ENCODE results near the gene RGS6. TPM values are rescaled to one million over a fixed set of nuclear protein-coding genes. Genes with fewer than 3 reads are reported as not detected.

The RGS6 gene
- total RNA-seq, 1 experiment from 2014 or later = not detected

DNA sequence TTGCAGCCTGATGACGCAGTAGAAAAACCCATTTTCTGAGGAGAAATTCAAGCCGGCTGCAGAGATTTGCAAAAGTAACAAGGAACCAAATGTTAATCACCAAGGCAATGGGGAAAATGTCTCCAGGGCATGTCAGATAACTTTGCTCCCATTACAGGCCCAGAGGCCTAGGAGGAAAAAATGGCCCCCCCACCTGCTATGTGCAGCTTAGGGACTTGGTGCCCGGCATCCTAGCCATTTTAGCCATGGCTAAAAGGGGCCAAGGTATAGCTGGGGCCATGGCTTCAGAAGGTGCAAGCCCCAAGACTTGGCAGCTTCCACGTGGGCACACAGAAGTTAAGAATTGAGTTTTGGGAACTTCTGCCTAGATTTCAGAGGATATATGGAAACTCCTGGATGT is 351.9 kb downstream of the RGS6 start:
- no peaks in the 10 kb centered on the region for H3K4me1 Mint-ChIP-seq (ENCODE audit: insufficient read depth, unreplicated experiment)
- TF ChIP-seq, protein P1, sequence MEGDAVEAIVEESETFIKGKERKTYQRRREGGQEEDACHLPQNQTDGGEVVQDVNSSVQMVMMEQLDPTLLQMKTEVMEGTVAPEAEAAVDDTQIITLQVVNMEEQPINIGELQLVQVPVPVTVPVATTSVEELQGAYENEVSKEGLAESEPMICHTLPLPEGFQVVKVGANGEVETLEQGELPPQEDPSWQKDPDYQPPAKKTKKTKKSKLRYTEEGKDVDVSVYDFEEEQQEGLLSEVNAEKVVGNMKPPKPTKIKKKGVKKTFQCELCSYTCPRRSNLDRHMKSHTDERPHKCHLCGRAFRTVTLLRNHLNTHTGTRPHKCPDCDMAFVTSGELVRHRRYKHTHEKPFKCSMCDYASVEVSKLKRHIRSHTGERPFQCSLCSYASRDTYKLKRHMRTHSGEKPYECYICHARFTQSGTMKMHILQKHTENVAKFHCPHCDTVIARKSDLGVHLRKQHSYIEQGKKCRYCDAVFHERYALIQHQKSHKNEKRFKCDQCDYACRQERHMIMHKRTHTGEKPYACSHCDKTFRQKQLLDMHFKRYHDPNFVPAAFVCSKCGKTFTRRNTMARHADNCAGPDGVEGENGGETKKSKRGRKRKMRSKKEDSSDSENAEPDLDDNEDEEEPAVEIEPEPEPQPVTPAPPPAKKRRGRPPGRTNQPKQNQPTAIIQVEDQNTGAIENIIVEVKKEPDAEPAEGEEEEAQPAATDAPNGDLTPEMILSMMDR (IDR thresholded peaks at IDR 0.05; ENCODE audit: unreplicated experiment) = no peak
- peaks cover 18% of the 10 kb centered on the region for H3K27me3 Mint-ChIP-seq (ENCODE audit: insufficient read depth, unreplicated experiment)
- no peaks in the 10 kb centered on the region for H3K36me3 Mint-ChIP-seq (ENCODE audit: insufficient read depth, unreplicated experiment)
- no peak overlapping the region for H3K4me3 Mint-ChIP-seq (ENCODE audit: unreplicated experiment)
- no peak for DNase-seq (ENCODE audit: unreplicated experiment)
- H3K9me3 Mint-ChIP-seq (ENCODE audit: unreplicated experiment) = peaks cover 16% of the 10 kb centered on the region
- BruUV-seq (replicated peaks) = no TSS peak
- H3K27ac Mint-ChIP-seq (ENCODE audit: low read depth, unreplicated experiment) = no peak overlapping the region
- intact Hi-C loops (cut with micrococcal nuclease) = no loop called here
- CTCF ChIA-PET = interaction anchor here (1.0 kb wide), 1 partner anchor 261 kb away, joined by 3 read pairs; no protein-coding TSS in a partner anchor
- POLR2A ChIA-PET = interaction anchor here (0.8 kb wide), 1 partner anchor 10 kb away, joined by 3 read pairs; no protein-coding TSS in a partner anchor

DNA sequence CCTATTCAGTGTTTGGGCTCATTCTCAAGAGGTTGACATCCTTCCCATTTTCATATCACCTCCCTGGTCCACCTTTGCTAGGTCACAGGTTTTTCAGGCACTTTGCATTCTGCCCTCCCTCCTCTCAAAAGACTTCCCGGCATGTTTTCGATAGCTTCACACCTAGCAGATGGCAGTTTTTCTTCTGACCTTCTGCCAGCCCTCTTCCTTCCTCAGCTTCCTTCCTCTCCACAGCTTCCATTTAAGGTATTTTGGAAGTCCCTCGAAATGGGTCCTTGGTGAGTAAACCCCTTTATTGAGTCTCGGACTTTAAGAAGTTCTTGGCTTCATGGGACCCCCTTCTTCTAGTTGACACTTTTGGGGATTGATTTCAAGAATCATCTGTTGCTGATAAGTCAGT is 358.0 kb downstream of the RGS6 start:
- CTCF ChIA-PET = interaction anchor here (1.0 kb wide), 1 partner anchor 266 kb away, joined by 3 read pairs; no protein-coding TSS in a partner anchor
- Mint-ChIP-seq H3K36me3 (ENCODE audit: insufficient read depth, unreplicated experiment) (no peaks in the 10 kb centered on the region), H3K4me3 (ENCODE audit: unreplicated experiment) (no peak overlapping the region), H3K9me3 (ENCODE audit: unreplicated experiment) (peaks cover 5% of the 10 kb centered on the region), H3K27me3 (ENCODE audit: insufficient read depth, unreplicated experiment) (peaks cover 56% of the 10 kb centered on the region), H3K27ac (ENCODE audit: low read depth, unreplicated experiment) (no peak overlapping the region), H3K4me1 (ENCODE audit: insufficient read depth, unreplicated experiment) (no peaks in the 10 kb centered on the region)
- intact Hi-C loops (cut with micrococcal nuclease) = loop anchor here (10.0 kb wide), 1 partner anchor 355 kb away; the partner anchor contains the start of gene RGS6
- no TSS peak for BruUV-seq (replicated peaks)
- TF ChIP-seq, protein P1 (IDR thresholded peaks at IDR 0.05; ENCODE audit: unreplicated experiment) = no peak
- POLR2A ChIA-PET = no interaction called here
- no peak for DNase-seq (ENCODE audit: unreplicated experiment)

DNA sequence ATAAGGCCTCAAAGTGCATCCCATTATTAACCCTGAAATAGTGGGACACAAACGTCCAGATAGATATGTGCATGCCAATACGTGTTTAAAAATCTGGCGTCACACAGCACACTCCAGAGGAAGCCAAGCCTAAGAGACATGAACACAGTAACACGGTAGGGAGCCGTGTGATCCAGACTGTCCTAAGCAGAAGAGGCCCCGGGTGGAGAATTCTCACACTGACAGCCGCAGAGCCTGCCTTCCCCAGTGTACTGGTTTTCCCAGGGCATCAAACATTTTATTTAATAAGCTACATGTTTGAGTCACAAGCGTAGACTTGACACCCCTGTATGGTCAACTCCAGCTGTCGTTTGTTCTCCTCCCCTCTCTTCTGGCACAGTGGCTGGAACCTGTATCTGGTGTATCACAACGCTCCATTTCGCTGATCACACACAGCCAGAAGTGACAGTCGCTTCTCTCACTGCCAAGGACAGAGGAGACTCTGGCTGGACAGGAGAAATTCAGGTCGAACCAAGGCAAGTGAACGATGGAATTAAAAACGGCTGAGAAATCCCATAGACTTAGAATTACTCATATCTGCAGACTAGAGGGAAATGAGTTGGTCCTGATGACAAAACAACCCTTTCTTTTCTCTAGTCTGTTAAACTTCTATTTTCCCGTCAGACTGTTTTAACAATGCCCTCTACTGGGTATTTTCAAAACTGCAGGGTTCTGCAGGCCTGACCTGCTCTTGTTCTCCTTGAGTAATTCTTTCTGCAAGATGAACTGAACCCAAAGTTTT is 359.9 kb downstream of the RGS6 start:
- H3K9me3 Mint-ChIP-seq (ENCODE audit: unreplicated experiment) = no peaks in the 10 kb centered on the region
- no peaks in the 10 kb centered on the region for H3K36me3 Mint-ChIP-seq (ENCODE audit: insufficient read depth, unreplicated experiment)
- peak; percentile 61 for DNase-seq (ENCODE audit: unreplicated experiment)
- intact Hi-C loops (cut with micrococcal nuclease) = loop anchor here (1.0 to 10.0 kb wide), 4 partner anchors 128 to 571 kb away; partner anchors contain the start of gene RGS6
- TF ChIP-seq, protein P1 (IDR thresholded peaks at IDR 0.05; ENCODE audit: unreplicated experiment) = peak; percentile 70
- peaks cover 56% of the 10 kb centered on the region for H3K27me3 Mint-ChIP-seq (ENCODE audit: insufficient read depth, unreplicated experiment)
- H3K4me1 Mint-ChIP-seq (ENCODE audit: insufficient read depth, unreplicated experiment) = no peaks in the 10 kb centered on the region
- POLR2A ChIA-PET = interaction anchor here (0.6 kb wide), 1 partner anchor 17 kb away, joined by 3 read pairs; no protein-coding TSS in a partner anchor
- CTCF ChIA-PET = interaction anchor here (0.6 to 2.4 kb wide), 13 partner anchors 12 to 1139 kb away, joined by 3 to 9 read pairs (median 3); no protein-coding TSS in a partner anchor
- no peak overlapping the region for H3K4me3 Mint-ChIP-seq (ENCODE audit: unreplicated experiment)
- H3K27ac Mint-ChIP-seq (ENCODE audit: low read depth, unreplicated experiment) = no peak overlapping the region
- BruUV-seq (replicated peaks) = no TSS peak

DNA sequence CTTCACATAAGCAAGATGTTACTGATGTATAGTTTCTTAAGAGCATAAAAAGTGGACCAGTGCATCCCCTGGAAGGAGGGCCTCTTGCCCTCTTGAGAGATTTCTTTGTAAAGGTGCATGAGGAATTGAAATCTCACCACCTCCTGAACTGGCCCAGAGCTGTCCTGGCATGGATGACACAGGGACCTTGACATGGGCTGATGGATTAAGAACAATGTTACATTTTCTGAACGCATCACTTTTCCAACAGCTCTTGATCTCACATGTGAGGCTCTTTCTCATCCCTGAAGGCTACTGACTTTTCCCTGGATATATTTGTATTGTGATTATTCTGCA is 360.4 kb downstream of the RGS6 start:
- no TSS peak for BruUV-seq (replicated peaks)
- H3K4me1 Mint-ChIP-seq (ENCODE audit: insufficient read depth, unreplicated experiment) = no peaks in the 10 kb centered on the region
- no peak for DNase-seq (ENCODE audit: unreplicated experiment)
- ChIA-PET POLR2A (no interaction called here), CTCF (interaction anchor here (0.6 to 2.4 kb wide), 7 partner anchors 13 to 987 kb away, joined by 3 to 9 read pairs (median 4); no protein-coding TSS in a partner anchor)
- H3K27ac Mint-ChIP-seq (ENCODE audit: low read depth, unreplicated experiment) = no peak overlapping the region
- H3K36me3 Mint-ChIP-seq (ENCODE audit: insufficient read depth, unreplicated experiment) = no peaks in the 10 kb centered on the region
- no peaks in the 10 kb centered on the region for H3K9me3 Mint-ChIP-seq (ENCODE audit: unreplicated experiment)
- TF ChIP-seq, protein P1 (IDR thresholded peaks at IDR 0.05; ENCODE audit: unreplicated experiment) = no peak
- no peak overlapping the region for H3K4me3 Mint-ChIP-seq (ENCODE audit: unreplicated experiment)
- intact Hi-C loops (cut with micrococcal nuclease) = loop anchor here (1.0 to 10.0 kb wide), 4 partner anchors 128 to 572 kb away; partner anchors contain the start of gene RGS6
- H3K27me3 Mint-ChIP-seq (ENCODE audit: insufficient read depth, unreplicated experiment) = peaks cover 54% of the 10 kb centered on the region

Measured in MCF 10A (cell line).